ENCODE data around the gene CFAP299.
"Not testable (repeated sequence)": the region's sequence is repeated elsewhere in the genome, so short reads cannot be mapped to it uniquely, and the experiment has no call there.

CFAP299 gene

DNA sequence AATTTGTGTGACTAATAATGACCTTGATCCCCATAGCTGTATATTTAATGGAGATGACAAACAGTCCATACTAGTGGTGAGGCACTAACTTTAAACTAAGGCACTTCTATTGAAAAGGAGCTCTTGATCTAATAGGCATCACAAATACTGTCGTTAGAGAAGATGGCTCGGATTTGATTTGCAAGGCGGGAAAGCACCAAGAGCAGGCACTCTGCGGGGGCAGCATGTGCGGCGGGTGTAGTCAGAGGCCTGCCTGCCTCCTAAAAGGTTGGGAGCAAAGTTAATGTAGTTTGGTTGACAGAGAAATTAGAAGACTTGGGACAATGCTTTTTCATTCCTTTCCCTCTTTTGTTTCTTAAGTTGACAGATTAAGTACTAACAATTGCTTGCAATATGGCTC lies 278.8 kb downstream of the CFAP299 start:
- DNase-seq, result no peak

GRCh38 chr4:80615099-80615498 lies 279.6 kb downstream of the CFAP299 start:
- no peak for DNase-seq

- DNase-seq, result no peak
Observed at GRCh38 chr4:80619070-80619674, 283.6 kb downstream of the CFAP299 start.

DNA sequence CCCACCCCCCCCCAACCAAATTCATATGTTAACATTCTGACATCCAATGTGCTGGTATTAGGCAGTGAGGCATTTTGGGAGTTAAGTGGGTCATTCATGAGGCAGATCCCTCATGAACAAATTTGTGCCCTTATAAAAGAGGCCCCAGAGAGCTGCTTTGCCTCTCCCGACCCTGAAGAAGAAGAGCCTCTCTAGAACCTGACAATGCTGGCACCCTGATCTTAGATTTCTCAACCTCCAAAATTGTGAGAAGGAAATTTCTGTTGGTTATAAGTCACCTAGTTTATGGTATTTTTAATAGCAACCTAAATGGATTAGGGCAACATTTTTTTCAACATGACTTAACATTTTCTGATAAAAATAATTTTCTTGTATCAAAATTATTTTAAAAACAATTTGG lies 296.3 kb downstream of the CFAP299 start:
- no peak for DNase-seq

GRCh38 chr4:80637190-80637589 lies 301.7 kb downstream of the CFAP299 start:
- DNase-seq, result no peak

- no peak for DNase-seq
Observed at GRCh38 chr4:80646061-80646460, 310.5 kb downstream of the CFAP299 start.

DNA sequence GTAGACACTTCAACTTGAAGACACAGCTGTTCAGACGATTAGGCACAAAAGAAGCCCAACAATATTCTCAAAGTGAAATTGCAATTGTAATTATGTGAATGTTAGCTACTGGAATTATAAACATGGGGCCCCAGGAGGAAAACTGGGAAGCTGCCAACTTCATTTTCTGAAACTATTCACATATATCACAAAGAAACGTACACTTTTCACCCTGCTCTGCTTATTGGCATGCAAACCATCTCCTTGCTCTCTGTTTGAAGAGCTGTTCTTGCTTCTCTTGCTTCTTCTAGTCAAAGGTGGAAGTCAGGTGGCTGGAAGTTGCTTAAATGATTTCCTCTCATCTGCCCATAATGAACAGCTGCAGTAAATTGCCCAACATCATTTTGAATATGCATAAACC lies 320.1 kb downstream of the CFAP299 start:
- no peak for DNase-seq

GRCh38 chr4:80670118-80670517 lies 334.6 kb downstream of the CFAP299 start:
- DNase-seq, result not testable (repeated sequence)

DNA sequence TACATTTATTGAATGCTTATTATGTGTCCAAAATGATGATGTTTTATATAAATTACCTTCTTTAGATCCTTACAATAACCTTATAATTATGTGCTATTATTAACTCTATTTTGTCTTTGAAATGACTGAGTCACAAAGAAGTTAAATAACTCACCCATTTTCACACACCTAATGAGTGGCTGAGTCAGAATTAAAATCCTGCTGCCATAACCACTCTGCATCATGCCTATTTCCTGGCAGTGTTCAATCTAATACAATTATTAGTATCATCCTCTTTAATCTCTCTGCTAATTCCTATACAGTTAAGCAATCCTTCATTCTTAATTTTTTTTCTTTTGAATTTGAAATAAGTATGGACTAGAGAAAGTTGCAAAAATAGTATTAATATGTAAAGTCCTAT lies 342.9 kb downstream of the CFAP299 start:
- DNase-seq, result no peak

GRCh38 chr4:80680934-80681333 lies 345.4 kb downstream of the CFAP299 start:
- no peak for DNase-seq

GRCh38 chr4:80685214-80685613 lies 349.7 kb downstream of the CFAP299 start:
- no peak for DNase-seq

- not testable (repeated sequence) for DNase-seq
Observed at GRCh38 chr4:80687736-80688135, 352.2 kb downstream of the CFAP299 start.

GRCh38 chr4:80694171-80694570 lies 358.6 kb downstream of the CFAP299 start:
- no peak for DNase-seq

GRCh38 chr4:80705311-80705710 lies 369.8 kb downstream of the CFAP299 start:
- no peak for DNase-seq

DNA sequence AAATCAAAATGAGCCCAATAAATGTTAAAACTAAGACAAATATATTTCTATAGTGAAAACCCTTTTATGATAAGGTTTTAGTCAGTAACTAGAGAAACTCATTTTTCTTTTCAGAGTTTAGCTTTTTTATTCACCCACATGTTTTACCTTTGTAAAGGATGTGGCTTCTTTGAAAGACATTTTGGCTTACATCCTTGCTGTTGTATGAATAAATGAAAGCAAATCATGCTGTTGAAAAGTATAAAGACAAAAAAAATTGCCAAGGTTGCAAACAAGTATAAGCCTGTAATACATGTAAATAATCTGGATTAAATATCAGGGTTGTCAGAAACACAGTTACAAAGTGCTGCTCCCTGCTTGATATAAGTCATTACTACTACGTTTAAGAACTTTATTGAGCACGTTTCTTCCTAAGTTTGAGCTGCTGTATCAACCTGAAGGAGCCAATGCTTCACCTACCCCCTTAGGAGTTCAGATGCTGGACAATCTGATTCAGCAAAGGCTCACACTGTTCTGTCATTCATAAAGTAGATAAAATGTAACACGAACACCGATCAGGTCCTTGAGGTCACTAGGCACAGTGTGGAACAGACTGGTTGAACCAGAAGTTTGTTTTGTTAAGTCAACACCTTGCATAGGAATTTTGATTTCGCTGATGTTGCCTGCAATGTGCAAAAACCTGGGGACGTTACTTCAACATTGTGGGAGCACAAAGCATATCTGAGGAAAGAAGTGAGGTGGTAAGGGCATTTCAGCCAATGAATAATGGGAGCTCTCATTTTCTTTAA lies 373.7 kb downstream of the CFAP299 start:
- no peak for DNase-seq

- no peak for DNase-seq
Observed at GRCh38 chr4:80710748-80711451, 375.4 kb downstream of the CFAP299 start.

GRCh38 chr4:80711956-80712355 lies 376.4 kb downstream of the CFAP299 start:
- no peak for DNase-seq

GRCh38 chr4:80713409-80713808 lies 377.9 kb downstream of the CFAP299 start:
- DNase-seq, result no peak

GRCh38 chr4:80717204-80717603 lies 381.7 kb downstream of the CFAP299 start:
- no peak for DNase-seq

GRCh38 chr4:80726471-80726870 lies 390.9 kb downstream of the CFAP299 start:
- no peak for DNase-seq

GRCh38 chr4:80730158-80730557 lies 394.6 kb downstream of the CFAP299 start:
- DNase-seq, result no peak

- DNase-seq, result no peak
Observed at GRCh38 chr4:80731436-80731835, 395.9 kb downstream of the CFAP299 start.

- DNase-seq, result no peak
Observed at GRCh38 chr4:80732010-80732409, 396.5 kb downstream of the CFAP299 start.

DNA sequence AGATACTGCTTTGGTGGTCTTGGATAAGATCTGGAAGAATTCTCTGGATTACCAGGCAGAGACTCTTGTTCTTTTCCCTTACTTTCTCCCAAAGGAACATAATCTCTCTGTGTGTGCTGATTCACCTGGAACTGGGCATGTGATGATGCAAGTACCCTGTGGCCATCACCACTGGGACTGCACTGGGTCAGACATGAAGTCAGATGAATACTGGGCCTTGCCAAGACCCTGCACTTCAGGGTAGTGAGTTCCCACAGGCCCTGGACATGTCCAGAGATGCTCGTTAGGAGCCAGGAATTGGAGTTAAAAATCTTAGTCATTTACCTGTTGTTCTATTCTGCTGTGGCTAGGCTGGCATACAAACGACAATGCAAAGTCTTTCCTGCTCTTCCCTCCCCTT lies 404.8 kb downstream of the CFAP299 start:
- no peak for DNase-seq

Data from activated CD8-positive, alpha-beta memory T cell treated with anti-CD3 and anti-CD28 coated beads, Interleukin-2, amount 50 U/mL, for 48 hours (primary cell).